DMS153 (cell line): ENCODE results near the gene MYL7.
A peak's percentile ranks its signal among the peaks of the same experiment; 100 is the strongest.
"Not testable (repeated sequence)": the region's sequence is repeated elsewhere in the genome, so short reads cannot be mapped to it uniquely, and the experiment has no call there.

ENCODE experiments used
- DNase-seq: peaks from one replicate; lab custom pipeline; 2025; lab: John Stamatoyannopoulos, UW

Gene MYL7

DNA sequence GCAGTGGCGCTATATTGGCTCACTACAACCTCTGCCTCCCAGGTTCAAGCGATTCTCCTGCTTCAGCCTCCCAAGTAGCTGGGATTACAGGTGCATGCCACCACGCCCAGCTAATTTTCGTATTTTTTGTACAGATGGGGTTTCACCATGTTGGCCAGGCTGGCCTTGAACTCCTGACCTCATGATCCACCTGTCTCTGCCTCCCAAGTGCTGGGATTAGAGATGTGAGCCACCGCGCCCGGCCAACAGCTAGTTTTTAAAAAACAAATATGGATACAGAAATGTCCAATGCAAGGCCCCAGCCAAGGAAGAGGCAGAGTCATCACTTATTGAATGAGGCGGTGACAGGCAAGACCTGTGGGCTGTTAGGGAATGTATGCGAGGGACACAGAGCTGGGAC, 30.8 kb upstream of the MYL7 start:
- DNase-seq = not testable (repeated sequence)

DNA sequence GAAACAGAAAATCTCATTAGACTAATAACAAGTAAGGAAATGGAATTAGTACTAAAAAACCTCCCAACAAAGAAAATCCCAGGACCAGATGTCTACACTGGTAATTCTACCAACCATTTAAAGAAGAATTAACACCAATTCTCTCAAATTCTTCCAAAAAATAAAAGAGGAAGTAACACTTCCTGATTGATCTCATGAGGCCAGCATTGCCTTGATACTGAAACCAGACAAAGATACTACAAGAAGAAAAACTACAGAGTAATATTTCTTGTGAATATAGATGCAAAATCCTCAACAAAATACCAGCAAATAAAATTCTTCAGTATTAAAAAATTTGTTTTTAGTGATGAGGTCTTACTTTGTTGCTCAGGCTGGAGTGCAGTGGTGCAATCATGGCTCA, 26.8 kb upstream of the MYL7 start:
- no peak for DNase-seq

DNA sequence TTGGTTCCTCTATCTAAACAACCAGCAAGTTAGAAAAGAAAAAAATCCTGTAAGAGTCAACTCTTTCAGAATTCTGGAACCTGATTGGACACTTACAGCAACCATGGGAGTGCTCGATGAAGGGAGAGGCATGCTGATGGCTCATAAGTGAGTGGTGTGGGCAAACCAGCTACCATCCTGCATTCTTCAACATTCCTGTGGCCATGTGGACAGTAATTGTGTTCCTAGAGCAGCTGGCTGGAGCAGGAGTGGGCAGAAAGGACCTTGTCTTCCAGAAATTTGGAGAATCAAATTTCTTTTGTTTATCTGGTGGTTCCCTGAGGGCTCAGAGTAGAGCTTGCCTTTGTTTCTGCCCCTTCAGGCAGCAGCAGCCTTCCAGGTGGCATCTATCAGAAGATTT, 22.5 kb upstream of the MYL7 start:
- DNase-seq = no peak

DNA sequence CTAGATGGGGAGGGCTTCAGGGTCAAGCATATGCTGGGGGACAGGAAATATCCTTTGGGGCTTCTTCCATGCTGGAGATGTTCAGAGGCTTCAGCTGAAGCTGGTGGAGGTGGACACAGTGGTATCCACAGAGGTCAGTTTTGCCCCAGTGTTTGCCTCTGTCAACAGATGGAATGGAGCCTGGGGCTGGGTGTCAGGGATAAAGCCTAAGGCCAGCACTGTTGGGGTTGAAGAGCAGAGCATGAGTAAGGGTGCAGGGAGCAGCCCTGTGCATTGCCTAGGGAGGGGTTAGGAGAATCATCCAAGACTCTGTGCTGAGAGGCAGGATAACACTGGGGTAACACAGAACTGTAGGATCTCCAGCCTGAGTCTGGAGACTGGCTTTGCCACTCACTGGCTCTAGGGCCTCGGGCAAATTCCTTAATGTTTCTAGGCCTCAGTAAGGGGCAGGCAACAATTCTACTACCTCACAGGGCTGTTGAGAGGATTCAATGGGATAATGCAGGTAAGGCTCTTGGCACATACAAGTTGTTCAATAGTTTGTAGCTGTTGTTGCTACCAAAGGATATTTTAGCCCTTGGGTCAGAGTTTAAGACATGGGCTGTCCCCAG, 21.8 kb upstream of the MYL7 start:
- no peak for DNase-seq

- DNase-seq = no peak
These were observed 21.0 kb upstream of the MYL7 start for GRCh38 chr7:44162179-44162578.

GRCh38 chr7:44161371-44161770, 20.2 kb upstream of the MYL7 start:
- no peak for DNase-seq

- DNase-seq = no peak
These were observed 18.9 kb upstream of the MYL7 start for GRCh38 chr7:44159824-44160630.

DNA sequence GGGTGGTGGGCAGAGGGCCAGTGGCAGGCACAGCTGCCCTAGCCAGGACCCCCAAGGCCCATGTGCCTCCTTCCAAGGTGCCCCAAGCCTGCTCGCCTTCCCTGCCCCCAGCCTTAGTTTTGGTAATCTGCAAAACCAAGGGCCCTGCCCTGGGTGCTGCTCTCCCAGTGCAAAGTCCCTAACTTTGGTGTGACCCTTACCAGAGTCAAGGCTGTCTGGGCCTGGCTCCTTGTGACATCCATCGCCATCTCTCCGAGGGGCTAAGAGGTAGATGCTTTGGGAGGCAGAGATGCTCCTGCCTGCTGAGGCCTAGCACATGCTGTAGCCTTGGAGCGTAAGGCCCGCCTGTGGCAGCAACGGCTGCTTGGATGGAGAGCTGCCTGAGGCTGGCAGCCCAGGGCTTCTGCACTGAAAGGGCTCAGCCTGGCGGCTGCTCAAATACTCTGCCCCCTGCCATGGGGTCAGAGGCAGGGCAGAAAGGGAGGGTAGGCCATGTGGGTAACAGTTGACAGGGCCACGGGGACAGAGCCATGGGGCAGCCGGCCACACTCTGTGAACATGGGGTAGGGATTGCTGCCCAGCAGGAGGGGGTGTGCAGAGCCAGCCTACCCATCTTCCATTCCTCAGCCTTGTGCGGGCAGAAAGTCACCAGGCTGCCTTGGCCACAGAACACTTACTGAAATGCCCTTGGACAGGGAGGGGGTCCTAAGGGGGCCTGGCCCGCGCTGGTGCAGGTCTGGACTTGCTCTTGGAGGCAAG, 17.9 kb upstream of the MYL7 start:
- DNase-seq = no peak

DNA sequence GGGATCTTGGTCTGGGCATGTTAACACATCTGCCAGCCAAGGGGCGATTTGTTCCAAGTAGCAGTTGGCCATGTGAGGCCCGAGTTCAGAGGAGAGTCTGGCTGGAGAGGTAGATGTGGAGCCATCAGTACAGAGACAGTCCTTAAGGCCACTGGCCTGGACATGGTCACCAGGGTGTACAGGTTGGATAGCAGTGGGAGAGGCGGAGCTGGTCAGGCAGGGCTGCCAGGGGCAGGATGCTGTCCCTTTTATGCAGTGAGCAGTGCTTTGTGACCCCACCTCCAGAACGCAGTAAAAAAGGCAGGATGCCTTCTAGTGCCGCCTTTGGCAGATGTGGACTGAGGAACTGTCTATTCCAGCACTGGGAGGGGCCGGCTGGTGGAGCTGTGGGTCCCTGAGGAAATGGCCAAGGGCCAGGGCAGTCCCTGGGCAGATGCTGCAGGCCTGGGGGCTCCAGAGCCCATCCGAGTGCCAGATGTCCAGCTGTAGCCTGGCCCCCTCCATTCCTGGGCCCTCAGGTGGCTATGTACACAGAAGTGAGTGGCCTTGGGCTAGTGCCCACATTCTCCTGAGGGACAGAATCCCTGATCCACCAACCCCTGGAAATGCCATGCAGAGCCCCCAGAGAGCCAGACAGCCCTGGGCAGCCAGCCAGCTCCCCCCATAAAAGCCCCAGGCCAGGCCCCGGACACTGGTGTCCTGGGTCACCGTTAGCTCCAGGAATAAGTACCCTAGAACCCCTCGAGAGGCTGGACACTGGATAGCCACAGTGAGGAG, 17.2 kb upstream of the MYL7 start:
- DNase-seq = no peak

- no peak for DNase-seq
These were observed 16.3 kb upstream of the MYL7 start for GRCh38 chr7:44157116-44158080.

GRCh38 chr7:44156453-44157010, 15.4 kb upstream of the MYL7 start:
- no peak for DNase-seq

DNA sequence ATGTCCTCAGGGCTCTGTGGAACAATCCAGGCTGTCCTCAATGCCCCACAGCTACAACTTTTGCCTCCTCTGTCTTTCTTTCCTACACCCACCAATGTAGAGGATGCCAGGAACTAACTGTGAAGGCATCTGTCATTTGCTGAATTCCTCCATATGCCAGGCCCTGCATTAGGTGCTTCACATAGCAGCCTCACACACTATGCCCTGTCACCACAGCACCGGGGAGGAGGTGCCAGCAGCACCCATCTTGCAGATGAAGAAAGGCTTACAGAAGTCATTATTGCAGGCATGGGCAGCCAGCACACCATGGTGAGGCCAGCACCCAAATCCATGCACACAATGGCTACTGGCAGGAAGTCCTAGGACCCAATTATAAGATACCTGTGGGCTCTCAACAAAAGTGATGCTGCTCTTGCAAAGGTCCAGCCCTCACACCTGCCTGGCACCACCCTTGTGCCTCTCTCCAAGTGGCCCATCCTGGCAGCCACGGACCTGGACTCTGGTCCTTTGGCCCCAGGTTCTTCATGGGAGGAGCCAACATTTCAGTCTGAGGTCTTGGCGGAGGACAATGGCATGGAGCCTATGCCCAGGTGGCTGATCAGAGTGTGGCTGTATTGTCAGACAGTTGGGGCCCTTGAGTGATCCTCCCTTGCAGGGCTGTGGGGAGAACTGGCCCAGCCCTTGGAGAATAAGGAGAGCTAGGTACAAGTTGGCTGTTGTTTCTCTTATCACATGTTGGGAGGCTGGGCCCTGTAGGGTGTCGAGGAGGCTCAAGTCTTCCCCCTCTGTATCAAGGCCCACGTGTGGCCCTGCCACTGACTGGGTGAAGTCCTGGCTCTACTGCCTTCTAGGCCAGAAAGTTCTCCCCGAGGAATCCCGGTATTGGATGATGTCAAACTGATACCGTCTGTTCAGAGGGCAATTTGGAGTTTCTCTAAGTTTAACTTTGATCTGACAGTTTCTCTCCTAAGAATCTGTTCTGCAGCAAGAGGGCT, 14.4 kb upstream of the MYL7 start:
- no peak for DNase-seq

- no peak for DNase-seq
These were observed 13.6 kb upstream of the MYL7 start for GRCh38 chr7:44154703-44155102.

DNA sequence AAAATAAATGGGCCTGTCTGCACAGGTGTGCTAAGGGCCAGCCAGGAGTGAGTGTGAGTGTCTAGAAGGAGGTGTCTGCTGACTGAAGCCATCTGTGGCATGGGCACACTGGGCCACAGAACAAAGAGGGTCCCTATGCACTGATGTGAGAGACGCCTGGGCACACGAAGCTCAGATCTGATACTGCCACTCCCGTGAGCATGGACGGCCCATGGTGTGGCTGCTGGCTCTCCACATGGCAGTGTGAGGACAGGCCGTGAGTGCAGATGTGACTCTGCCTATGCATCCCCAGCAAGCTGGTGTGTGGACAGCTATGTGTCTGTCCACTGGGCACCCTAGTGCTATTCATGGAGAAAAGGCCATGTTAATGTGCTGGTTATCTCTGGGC, 12.8 kb upstream of the MYL7 start:
- no peak for DNase-seq

DNA sequence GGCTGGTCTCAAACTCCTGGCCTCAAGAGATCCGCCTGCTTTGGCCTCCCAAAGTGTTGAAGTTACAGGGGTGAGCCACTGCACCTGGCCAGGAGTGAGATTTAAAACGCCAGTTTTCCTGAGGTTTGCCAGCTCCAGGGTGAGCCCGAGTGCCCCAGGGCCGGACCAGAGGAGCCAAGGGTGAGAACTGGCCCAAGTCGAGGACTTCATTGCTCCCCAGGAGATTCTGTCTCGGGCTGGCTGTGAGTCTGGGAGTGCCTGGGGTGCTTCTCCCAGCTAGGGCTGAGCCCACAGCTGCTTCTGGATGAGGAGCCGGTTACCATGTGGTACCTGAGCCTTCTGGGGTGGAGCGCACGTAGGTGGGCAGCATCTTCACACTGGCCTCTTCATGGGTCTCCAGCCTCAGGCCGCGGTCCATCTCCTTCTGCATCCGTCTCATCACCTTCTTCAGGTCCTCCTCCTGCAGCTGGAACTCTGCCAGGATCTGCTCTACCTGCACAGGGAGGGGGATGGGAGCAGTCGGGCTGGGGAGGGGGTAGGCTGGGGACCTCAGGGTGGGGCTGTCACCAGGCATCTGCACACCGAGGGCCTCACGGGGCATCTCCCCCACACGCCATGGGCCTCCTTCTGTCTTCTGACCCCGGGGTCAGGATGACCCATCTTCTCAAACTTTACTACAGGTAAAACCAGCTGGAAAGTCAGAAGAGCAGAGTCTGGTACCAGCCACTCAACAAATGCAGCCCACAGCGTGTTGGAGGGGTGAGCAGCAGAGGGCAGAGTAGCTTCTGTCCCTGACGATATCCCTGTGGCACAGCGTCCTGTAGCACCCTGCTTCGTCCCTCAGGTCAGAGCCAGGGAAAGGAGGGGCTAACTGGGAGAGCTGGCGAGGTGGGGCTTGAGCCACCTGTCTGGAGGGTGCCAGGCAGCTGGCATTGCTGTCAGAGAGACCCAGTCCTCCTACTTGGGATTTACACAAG, 12.1 kb upstream of the MYL7 start:
- peak; percentile 2 for DNase-seq

- no peak for DNase-seq
These were observed 10.8 kb upstream of the MYL7 start for GRCh38 chr7:44151956-44152355.

DNA sequence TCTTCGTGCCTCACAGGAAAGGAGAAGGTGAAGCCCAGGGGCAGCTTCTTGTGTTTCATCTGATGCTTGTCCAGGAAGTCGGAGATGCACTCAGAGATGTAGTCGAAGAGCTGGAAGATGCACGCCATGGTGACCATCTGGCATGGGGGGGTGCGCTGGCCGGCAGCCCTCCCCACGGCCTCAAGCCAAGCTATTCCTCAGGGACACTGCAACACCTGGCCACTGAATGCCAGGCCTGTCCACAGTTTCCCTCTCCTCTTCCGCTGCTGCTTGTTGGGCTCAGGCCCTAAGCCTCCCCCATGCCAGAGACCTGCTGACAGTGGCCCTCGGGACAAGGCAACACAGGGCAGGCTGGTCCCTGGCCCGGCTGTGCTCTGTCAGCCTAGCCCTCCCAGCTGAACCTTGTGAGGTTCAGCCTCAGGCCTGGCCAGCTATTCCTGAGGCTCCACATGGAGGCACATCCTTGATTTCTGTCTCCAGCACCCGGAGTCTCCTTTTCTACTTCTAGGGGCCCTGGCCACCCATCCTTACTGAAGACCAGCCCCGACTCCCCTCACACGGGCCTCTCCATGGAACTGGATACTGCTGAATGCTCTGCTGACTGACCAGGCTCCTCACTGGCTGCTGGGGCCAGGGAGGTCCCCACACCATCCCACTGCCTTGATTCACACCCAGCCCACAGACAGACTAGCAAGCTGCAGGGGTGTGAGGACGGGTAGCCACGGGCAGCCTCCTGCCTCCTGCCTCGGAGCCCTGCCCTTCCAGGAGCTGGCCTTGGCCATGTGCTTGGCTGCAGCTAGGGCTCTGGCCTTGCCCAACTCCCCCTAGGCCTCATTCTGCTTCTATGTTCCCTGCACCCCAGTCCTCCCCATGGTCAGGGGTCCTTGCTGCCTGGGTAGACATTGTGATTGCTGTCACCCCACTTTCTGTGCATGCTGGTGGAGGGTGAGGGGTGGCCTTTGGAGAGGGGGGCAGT, 10.1 kb upstream of the MYL7 start:
- DNase-seq = no peak
